A549 (cell line): ENCODE measurements around the gene CYP26B1. TPM values are rescaled to one million over a fixed set of nuclear protein-coding genes. Genes with fewer than 3 reads are reported as not detected.

Experiments used
- ATAC-seq, 2 experiments: fragments of 200-7000 bp in 1 of 2; fragments of >200 bp in 1 of 2; cut with Nextera tagmentation in 1 of 2; cut with Tn5 transposase in 1 of 2; 3 replicates each; pipeline versions ENCODE4 v1.8.0 to v1.9.1; 2018 to 2020; ENCODE audit warnings: mild to moderate bottlenecking in 1 of 2, moderate library complexity in 1 of 2
- CTCF ChIA-PET: fragments of 300-600 bp; sonication (Branson Sonifier 250); formaldehyde crosslinking; extraction: SDS; loops from one replicate; lab custom pipeline; 2021; ENCODE audit warnings: antibody characterized with exemption, inconsistent platforms; lab: Yijun Ruan, JAX
- POLR2A ChIA-PET: fragments of 350-600 bp; formaldehyde crosslinking; extraction: SDS; loops from one replicate; lab custom pipeline; 2021; ENCODE audit warnings: antibody characterized with exemption, inconsistent platforms; lab: Yijun Ruan, JAX
- DNase-seq, 2 experiments: peaks; one replicate each; pipeline versions ENCODE4 v3.0.0 to v3.0.0-alpha.2; 2011 to 2016; ENCODE audit warnings: low read depth in 1 of 2, low spot score in 1 of 2
- FAIRE-seq: peaks from 2 replicates; lab custom pipeline; 2011; peaks lifted over from hg19 to GRCh38; lab: Jason Lieb, UNC
- H3K27ac ChIP-seq, 2 experiments: fragments of >200 bp; sonication (Bioruptor Twin); formaldehyde crosslinking; 3 replicates each; pipeline ENCODE4 v1.5.1; 2016 to 2017
- H3K4me1 ChIP-seq: fragments of >200 bp; sonication (Bioruptor Twin); formaldehyde crosslinking; 3 replicates; pipeline ENCODE4 v1.6.1; 2016
- H3K4me2 ChIP-seq: fragments of >200 bp; sonication (Bioruptor Twin); formaldehyde crosslinking; 3 replicates; pipeline ENCODE4 v1.6.1; 2016
- H3K4me3 ChIP-seq: fragments of >200 bp; sonication (Bioruptor Twin); formaldehyde crosslinking; 3 replicates; pipeline ENCODE4 v1.5.1; 2016
- H3K9me3 ChIP-seq: fragments of >200 bp; sonication (Bioruptor Twin); formaldehyde crosslinking; 3 replicates; pipeline ENCODE4 v1.6.1; 2016
- BHLHE40 ChIP-seq: IDR thresholded peaks from 2 replicates; pipeline ENCODE4 v1.6.1; 2012; ENCODE audit warnings: low read depth, low read length, inconsistent platforms
- EHF ChIP-seq: fragments of 250-450 bp; sonication (Bioruptor Pico); IDR thresholded peaks from 2 replicates; pipeline ENCODE4 v1.5.0; 2020; ENCODE audit warnings: mild to moderate bottlenecking
- EHMT2 ChIP-seq: fragments of 200-600 bp; sonication (generic); IDR thresholded peaks from 2 replicates; pipeline ENCODE4 v1.6.1; 2016; ENCODE audit warnings: antibody characterized with exemption, low read depth, mild to moderate bottlenecking, moderate library complexity
- FOSB ChIP-seq: fragments of 250-450 bp; sonication (Bioruptor Pico); IDR thresholded peaks from 2 replicates; pipeline ENCODE4 v1.5.0; 2020; ENCODE audit warnings: mild to moderate bottlenecking, moderate library complexity
- FOSL2 ChIP-seq, 2 experiments: fragments of 450-650 bp in 1 of 2; fragments of >200 bp in 1 of 2; sonication (Bioruptor Twin) in 1 of 2; formaldehyde crosslinking; IDR thresholded peaks; 2 replicates each; pipeline versions ENCODE4 v1.5.0 to v1.6.1; 2016 to 2020; ENCODE audit warnings: mild to moderate bottlenecking in 1 of 2, moderate library complexity in 1 of 2
- HOXB13 ChIP-seq: fragments of 250-450 bp; sonication (Bioruptor Pico); IDR thresholded peaks from 2 replicates; pipeline ENCODE4 v1.5.0; 2020; ENCODE audit warnings: low read depth, mild to moderate bottlenecking, moderate library complexity
- JUN ChIP-seq, 2 experiments: fragments of >200 bp; sonication (Bioruptor Twin); formaldehyde crosslinking; IDR thresholded peaks; 2 replicates in 1 of 2; 3 replicates in 1 of 2; pipeline ENCODE4 v1.6.1; 2016 to 2017
- KDM5A ChIP-seq: fragments of 200-600 bp; sonication (generic); IDR thresholded peaks from 2 replicates; pipeline ENCODE4 v1.6.1; 2016; ENCODE audit warnings: antibody characterized with exemption, mild to moderate bottlenecking
- MAFK ChIP-seq: fragments of 450-650 bp; IDR thresholded peaks from 2 replicates; pipeline ENCODE4 v1.6.1; 2014; ENCODE audit not compliant: partially characterized antibody
- MYC ChIP-seq: IDR thresholded peaks from 2 replicates; pipeline ENCODE4 v1.6.1; 2012; ENCODE audit warnings: mild to moderate bottlenecking, inconsistent platforms, low read length, improper control_type of control experiment, borderline replicate concordance
- NPAS2 ChIP-seq: fragments of 250-450 bp; sonication (Bioruptor Pico); IDR thresholded peaks from 2 replicates; pipeline ENCODE4 v1.8.0; 2022; ENCODE audit warnings: mild to moderate bottlenecking, moderate library complexity, borderline replicate concordance
- PHF8 ChIP-seq: fragments of 200-600 bp; sonication (generic); IDR thresholded peaks from 2 replicates; pipeline ENCODE4 v1.6.1; 2016; ENCODE audit warnings: low read depth, mild to moderate bottlenecking, antibody characterized with exemption, moderate library complexity, borderline replicate concordance
- POLR2AphosphoS2 ChIP-seq: conservative IDR thresholded peaks from 2 replicates; pipeline ENCODE4 v1.6.1; 2012; ENCODE audit warnings: low read length, improper control_type of control experiment, inconsistent platforms
- RAD21 ChIP-seq, 2 experiments: fragments of >200 bp in 1 of 2; sonication (Bioruptor Twin) in 1 of 2; formaldehyde crosslinking in 1 of 2; IDR thresholded peaks in 1 of 2; conservative IDR thresholded peaks in 1 of 2; 2 replicates in 1 of 2; 3 replicates in 1 of 2; pipeline ENCODE4 v1.6.1; 2012 to 2018; ENCODE audit warnings: inconsistent platforms in 1 of 2
- RARB ChIP-seq: fragments of 250-450 bp; sonication (Bioruptor Pico); IDR thresholded peaks from 2 replicates; pipeline ENCODE4 v1.8.0; 2021; ENCODE audit warnings: mild to moderate bottlenecking, moderate library complexity
- RFX5 ChIP-seq: fragments of 450-650 bp; IDR thresholded peaks from 2 replicates; pipeline ENCODE4 v1.7.1; 2014; ENCODE audit warnings: antibody characterized with exemption, mild to moderate bottlenecking, moderate library complexity
- RNF2 ChIP-seq: fragments of 200-600 bp; sonication (generic); IDR thresholded peaks from 2 replicates; pipeline ENCODE4 v1.6.1; 2016; ENCODE audit warnings: low read depth, mild to moderate bottlenecking, antibody characterized with exemption, moderate library complexity, borderline replicate concordance
- TP53 ChIP-seq: fragments of 250-450 bp; sonication (Bioruptor Pico); IDR thresholded peaks from 2 replicates; pipeline ENCODE4 v1.5.0; 2021; ENCODE audit warnings: mild to moderate bottlenecking, moderate library complexity
- ZFP36 ChIP-seq: fragments of 450-650 bp; IDR thresholded peaks from 2 replicates; pipeline ENCODE4 v1.6.1; 2014; ENCODE audit warnings: borderline replicate concordance; ENCODE audit not compliant: partially characterized antibody
- WGBS: methylation state at CpG from one replicate; pipeline ENCODE4 v1.1.6; 2017; ENCODE audit errors: missing lambda C conversion rate; 5-methylcytosine and 5-hydroxymethylcytosine counted together
- polyA plus RNA-seq, 4 experiments: library from polyadenylated mRNA; depleted of rRNA in 3 of 4; stranded (reverse); fragments of >200 nt; fragmentation: RNase III in 1 of 4; extraction: RNeasy Plus Mini Kit Qiagen cat#74134 plus additional on column Dnase treatment in 1 of 4; gene quantifications; 2 replicates in 3 of 4; 3 replicates in 1 of 4; pipeline ENCODE4 v1.2.3, GENCODE V29; 2011 to 2017
- TF ChIP-seq, protein P1 (sequence below): fragments of >200 bp; sonication (Bioruptor Twin); formaldehyde crosslinking; IDR thresholded peaks from 3 replicates; pipeline ENCODE4 v1.6.1; 2016
- TF ChIP-seq, protein P2 (sequence below): fragments of >200 bp; sonication (Bioruptor Twin); formaldehyde crosslinking; IDR thresholded peaks from 2 replicates; pipeline ENCODE4 v1.6.1; 2016
- TF ChIP-seq, protein P3 (sequence below): fragments of >200 bp; sonication (Bioruptor Twin); formaldehyde crosslinking; IDR thresholded peaks from 3 replicates; pipeline ENCODE4 v1.5.1; 2016
- TF ChIP-seq, protein P4 (sequence below): IDR thresholded peaks from 2 replicates; pipeline ENCODE4 v1.6.1; 2012; ENCODE audit warnings: low read depth, borderline replicate concordance
- TF ChIP-seq, protein P5 (sequence below): IDR thresholded peaks from 2 replicates; pipeline ENCODE4 v1.6.1; 2012

CYP26B1 gene
- polyA plus RNA-seq, 2 of the 4 experiments (the other 2 are of a cell fraction): 9.7 to 13.6 TPM

DNA sequence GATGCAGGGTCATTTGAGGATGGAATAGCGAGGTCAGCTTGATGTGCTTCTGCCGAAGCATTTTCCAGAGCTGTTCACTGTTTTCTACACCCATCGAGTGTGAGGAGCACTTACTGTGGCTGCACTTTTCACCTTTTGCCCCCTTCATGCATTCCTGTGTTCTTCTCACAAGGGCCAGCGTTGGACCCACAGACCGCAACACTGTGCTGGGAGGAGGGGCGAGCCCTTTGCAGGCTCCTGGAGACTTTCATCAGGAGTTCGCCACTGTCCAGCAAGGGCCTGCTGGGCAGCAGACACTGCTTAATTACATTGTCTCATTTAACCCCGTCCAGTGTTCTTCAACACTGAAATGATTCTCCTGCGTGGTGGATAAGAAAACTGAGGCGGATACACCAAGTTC lies 29.9 kb downstream of the CYP26B1 start:
- TF ChIP-seq RAD21 (conservative IDR thresholded peaks at IDR 0.05 in 1 of 2, IDR thresholded peaks at IDR 0.05 in 1 of 2): no peak
- TF ChIP-seq, all 56 proteins: peak for 0
- Histone ChIP-seq H3K4me1 (peaks cover 27% of the 10 kb centered on the region), H3K9me3 (peaks cover 6% of the 10 kb centered on the region; the same call in 1 of the 3 replicates), H3K4me3 (no peak overlapping the region), H3K4me2 (no peak overlapping the region), H3K27ac (no peak overlapping the region)
- FAIRE-seq (no peak), DNase-seq (no peak), ATAC-seq (no peak)
- ChIA-PET CTCF (interaction anchor here (1.0 to 4.3 kb wide), 6 partner anchors 8 to 462 kb away, joined by 3 to 18 read pairs (median 7); no protein-coding TSS in a partner anchor), POLR2A (no interaction called here)
- WGBS: 93% methylated on average over 10 of the region's 10 CpGs

DNA sequence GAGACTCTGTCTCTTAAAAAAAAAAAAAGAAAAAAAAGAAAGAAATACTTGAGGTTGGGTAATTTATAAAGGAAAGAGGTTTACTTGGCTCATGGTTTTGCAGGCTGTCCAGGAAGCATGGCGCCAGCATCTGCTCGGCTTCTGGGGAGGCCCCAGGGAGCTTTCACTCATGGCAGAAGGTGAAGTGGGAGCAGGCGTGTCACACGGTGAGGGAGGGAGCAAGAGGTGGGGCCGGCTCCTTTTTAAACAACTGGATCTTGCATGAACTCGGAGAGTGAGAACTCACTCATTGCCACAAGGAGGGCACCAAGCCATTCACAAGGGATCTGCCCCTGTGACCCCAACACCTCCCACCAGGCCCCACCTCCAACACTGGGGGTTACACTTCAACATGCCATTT lies 30.6 kb downstream of the CYP26B1 start:
- no peak for ATAC-seq
- no peak for FAIRE-seq
- no peak overlapping the region; the same call in 2 of the 3 replicates for H3K4me2 ChIP-seq
- H3K27ac ChIP-seq: peak overlapping the region in 1 of 2 experiments; percentile 88; a peak in 3 of 6 replicates
- ChIA-PET POLR2A (no interaction called here), CTCF (interaction anchor here (0.6 to 4.3 kb wide), 9 partner anchors 10 to 700 kb away, joined by 3 to 18 read pairs (median 4); no protein-coding TSS in a partner anchor)
- peaks cover 33% of the 10 kb centered on the region for H3K4me1 ChIP-seq
- DNase-seq: no peak
- peaks cover 5% of the 10 kb centered on the region; the same call in 1 of the 3 replicates for H3K9me3 ChIP-seq
- no peak overlapping the region for H3K4me3 ChIP-seq
- WGBS: 87% methylated on average over 6 of the region's 6 CpGs
- no peak for TF ChIP-seq MAFK
- TF ChIP-seq, protein P1, sequence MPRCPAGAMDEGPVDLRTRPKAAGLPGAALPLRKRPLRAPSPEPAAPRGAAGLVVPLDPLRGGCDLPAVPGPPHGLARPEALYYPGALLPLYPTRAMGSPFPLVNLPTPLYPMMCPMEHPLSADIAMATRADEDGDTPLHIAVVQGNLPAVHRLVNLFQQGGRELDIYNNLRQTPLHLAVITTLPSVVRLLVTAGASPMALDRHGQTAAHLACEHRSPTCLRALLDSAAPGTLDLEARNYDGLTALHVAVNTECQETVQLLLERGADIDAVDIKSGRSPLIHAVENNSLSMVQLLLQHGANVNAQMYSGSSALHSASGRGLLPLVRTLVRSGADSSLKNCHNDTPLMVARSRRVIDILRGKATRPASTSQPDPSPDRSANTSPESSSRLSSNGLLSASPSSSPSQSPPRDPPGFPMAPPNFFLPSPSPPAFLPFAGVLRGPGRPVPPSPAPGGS: no peak
- TF ChIP-seq, protein P2, sequence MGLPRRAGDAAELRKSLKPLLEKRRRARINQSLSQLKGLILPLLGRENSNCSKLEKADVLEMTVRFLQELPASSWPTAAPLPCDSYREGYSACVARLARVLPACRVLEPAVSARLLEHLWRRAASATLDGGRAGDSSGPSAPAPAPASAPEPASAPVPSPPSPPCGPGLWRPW: no peak

DNA sequence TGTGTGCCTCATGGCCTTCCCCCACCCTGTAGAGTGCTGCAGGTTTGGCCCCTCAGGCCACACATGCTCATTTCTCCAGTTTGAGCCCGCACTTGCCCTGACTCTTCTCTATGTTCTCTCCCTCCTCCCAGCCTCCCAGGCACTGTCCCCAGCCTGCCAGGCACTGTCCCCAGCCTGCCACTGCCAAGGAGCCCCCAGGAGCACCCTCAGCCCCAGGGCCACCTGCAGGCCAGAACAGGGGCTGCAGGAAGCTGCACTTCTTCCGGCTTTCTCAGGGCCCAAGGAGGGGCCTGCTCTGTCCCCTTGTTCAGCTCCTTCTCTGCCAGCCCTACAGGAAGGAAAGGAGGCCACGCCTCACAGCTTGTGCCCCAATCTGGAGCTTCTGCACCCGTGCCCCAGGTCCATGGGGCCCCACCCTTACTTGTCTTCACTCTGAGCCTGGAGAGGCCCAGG lies 31.6 kb downstream of the CYP26B1 start:
- DNase-seq: peak; percentile 49 to 72
- Histone ChIP-seq H3K9me3 (no peaks in the 10 kb centered on the region; the same call in 2 of the 3 replicates), H3K27ac (peak overlapping the region; percentile 66 to 88), H3K4me1 (peaks cover 33% of the 10 kb centered on the region), H3K4me2 (peak overlapping the region; percentile 73), H3K4me3 (0 out of 3 replicates have a peak overlapping the region, but pooled peaks have one; percentile 6)
- ChIA-PET CTCF (interaction anchor here (0.6 to 4.3 kb wide), 14 partner anchors 8 to 701 kb away, joined by 3 to 18 read pairs (median 4); no protein-coding TSS in a partner anchor), POLR2A (interaction anchor here (1.3 kb wide), 1 partner anchor 14 kb away, joined by 11 read pairs; no protein-coding TSS in a partner anchor)
- FAIRE-seq: no peak
- ATAC-seq: peak; percentile 58 to 73
- WGBS: 40% methylated on average over 3 of the region's 4 CpGs
- TF ChIP-seq JUN (IDR thresholded peaks at IDR 0.05): no peak
- TF ChIP-seq MYC: no peak
- TF ChIP-seq, protein P3, sequence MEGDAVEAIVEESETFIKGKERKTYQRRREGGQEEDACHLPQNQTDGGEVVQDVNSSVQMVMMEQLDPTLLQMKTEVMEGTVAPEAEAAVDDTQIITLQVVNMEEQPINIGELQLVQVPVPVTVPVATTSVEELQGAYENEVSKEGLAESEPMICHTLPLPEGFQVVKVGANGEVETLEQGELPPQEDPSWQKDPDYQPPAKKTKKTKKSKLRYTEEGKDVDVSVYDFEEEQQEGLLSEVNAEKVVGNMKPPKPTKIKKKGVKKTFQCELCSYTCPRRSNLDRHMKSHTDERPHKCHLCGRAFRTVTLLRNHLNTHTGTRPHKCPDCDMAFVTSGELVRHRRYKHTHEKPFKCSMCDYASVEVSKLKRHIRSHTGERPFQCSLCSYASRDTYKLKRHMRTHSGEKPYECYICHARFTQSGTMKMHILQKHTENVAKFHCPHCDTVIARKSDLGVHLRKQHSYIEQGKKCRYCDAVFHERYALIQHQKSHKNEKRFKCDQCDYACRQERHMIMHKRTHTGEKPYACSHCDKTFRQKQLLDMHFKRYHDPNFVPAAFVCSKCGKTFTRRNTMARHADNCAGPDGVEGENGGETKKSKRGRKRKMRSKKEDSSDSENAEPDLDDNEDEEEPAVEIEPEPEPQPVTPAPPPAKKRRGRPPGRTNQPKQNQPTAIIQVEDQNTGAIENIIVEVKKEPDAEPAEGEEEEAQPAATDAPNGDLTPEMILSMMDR: peak; percentile 31; the same call in 2 of the 3 replicates
- TF ChIP-seq NPAS2 (CRISPR knock-in tag): no peak
- no peak for TF ChIP-seq EHMT2
- TF ChIP-seq BHLHE40: no peak
- no peak for TF ChIP-seq PHF8
- TF ChIP-seq POLR2AphosphoS2: no peak
- TF ChIP-seq FOSB (CRISPR knock-in tag): no peak
- TF ChIP-seq, protein P4, sequence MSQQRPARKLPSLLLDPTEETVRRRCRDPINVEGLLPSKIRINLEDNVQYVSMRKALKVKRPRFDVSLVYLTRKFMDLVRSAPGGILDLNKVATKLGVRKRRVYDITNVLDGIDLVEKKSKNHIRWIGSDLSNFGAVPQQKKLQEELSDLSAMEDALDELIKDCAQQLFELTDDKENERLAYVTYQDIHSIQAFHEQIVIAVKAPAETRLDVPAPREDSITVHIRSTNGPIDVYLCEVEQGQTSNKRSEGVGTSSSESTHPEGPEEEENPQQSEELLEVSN: no peak
- TF ChIP-seq RAD21 (conservative IDR thresholded peaks at IDR 0.05 in 1 of 2, IDR thresholded peaks at IDR 0.05 in 1 of 2): 0 out of 5 replicates have a peak, but pooled peaks of 1 of the 2 experiments have one; percentile 20
- no peak for TF ChIP-seq HOXB13 (CRISPR knock-in tag)
- no peak for TF ChIP-seq EHF (CRISPR knock-in tag)
- no peak for TF ChIP-seq KDM5A
- no peak for TF ChIP-seq FOSL2 (IDR thresholded peaks at IDR 0.05)
- TF ChIP-seq FOSL2 (CRISPR knock-in tag; IDR thresholded peaks at IDR 0.05): no peak
- TF ChIP-seq, protein P5, sequence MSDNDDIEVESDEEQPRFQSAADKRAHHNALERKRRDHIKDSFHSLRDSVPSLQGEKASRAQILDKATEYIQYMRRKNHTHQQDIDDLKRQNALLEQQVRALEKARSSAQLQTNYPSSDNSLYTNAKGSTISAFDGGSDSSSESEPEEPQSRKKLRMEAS: 0 out of 2 replicates have a peak, but pooled peaks have one; percentile 12
- TF ChIP-seq ZFP36: no peak
- TF ChIP-seq RFX5: no peak
- no peak for TF ChIP-seq RNF2
- TF ChIP-seq TP53 (CRISPR knock-in tag): no peak
- TF ChIP-seq RARB: no peak
